T follicular helper cell (primary cell): Measurements from ENCODE around the gene BCKDHA.

Experiments used
- DNase-seq: peaks from one replicate; pipeline ENCODE4 v3.0.0-alpha.2; 2020; ENCODE audit warnings: low read depth
- total RNA-seq, 2 experiments: gene quantifications; one replicate each; lab custom pipeline; 2026; lab: John Stamatoyannopoulos, UW

Gene BCKDHA
- total RNA-seq: 0.48 to 1.4 reads per million in 2 experiments

DNA sequence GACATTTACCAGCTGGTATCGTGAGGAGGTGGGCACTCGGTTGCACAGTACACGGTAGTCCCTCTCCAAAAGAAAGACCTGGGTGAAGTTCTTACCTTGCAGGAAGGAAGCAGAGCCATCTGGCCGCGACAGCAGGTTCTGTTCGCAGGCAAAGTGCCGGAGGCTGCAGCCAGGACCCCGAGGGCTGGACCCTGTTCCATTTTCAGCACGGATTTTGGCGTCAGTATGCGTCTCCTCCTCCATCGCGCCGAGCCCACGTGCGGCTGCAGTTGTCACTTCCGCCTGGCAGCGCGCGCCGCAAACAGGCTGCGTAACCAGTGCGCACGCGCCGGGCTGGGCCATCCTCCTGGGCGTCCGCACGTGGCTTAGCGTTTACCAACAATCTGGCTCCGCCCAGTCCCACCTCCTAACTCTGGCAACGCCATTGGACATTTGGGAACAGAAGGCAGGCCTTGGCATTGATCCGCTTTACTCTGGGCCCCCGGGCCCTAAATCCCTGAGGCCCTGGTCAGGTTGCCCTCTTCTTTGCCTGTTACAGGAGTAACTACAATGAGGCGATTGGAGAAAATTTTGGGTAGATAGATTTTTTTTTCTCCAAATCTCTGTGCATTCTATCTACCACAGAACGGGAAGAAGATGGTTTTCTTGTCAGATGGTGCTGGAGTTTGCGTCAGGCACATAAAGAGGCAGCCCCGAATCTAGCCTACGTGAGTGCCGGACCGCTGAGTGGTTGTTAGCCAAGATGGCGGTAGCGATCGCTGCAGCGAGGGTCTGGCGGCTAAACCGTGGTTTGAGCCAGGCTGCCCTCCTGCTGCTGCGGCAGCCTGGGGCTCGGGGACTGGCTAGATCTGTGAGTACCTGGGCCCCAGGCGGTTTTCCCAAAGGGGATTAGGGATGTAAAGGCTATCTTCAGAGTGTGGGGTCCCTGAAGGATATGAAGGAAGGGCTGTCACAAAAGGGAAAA lies at the start of gene BCKDHA, which contains the start of gene EXOSC5:
TSS of gene BCKDHA (plus strand) at position 733 of the 964 bp plus-strand sequence. CDS start at position 743, 10 bp downstream.
TSS of gene EXOSC5 (minus strand) at position 274 of the 964 bp plus-strand sequence. CDS start at position 243, 31 bp downstream.
- peak; percentile 99 for DNase-seq

GRCh38 chr19:41350735-41351338 lies 46.8 kb upstream of the BCKDHA start:
- no peak for DNase-seq

GRCh38 chr19:41351339-41352245 lies 46.0 kb upstream of the BCKDHA start:
- peak; percentile 78 for DNase-seq

- DNase-seq: no peak
Measured at GRCh38 chr19:41352279-41352608, 45.4 kb upstream of the BCKDHA start.

DNA sequence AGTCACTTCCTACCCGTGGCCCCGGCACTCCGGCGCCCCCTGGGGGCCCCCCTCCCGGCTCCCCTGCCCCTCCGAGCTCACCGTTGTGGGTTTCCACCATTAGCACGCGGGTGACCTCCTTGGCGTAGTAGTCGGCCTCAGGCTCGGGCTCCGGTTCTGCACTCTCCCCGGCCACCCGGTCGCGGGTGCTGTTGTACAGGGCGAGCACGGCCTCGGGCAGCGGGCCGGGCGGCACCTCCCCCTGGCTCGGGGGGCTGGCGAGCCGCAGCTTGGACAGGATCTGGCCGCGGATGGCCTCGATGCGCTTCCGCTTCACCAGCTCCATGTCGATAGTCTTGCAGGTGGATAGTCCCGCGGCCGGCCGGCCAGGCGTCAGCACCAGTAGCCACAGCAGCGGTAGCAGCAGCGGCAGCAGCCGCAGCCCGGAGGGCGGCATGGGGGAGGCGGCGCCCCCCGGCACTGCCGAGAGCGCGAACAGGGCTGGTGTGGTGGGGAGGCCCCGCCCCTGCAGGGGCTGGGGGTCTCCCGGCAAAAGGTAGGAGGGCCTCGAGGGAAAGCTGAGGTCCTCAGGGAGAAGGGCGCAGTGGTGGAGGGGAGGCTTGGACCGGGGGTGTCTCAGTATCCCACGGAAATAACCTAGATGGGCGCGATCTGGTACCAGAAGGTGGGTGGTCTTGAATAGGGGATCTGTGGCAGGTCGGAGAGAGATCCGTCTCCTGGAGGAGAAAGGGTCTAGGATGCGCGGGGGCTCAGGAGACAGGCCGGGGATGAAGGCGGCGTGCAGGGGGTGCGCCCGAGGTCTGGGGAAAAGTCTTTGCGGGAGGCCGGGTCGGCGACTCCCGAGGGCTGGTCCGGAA lies 44.8 kb upstream of the BCKDHA start:
- DNase-seq: peak; percentile 65

DNA sequence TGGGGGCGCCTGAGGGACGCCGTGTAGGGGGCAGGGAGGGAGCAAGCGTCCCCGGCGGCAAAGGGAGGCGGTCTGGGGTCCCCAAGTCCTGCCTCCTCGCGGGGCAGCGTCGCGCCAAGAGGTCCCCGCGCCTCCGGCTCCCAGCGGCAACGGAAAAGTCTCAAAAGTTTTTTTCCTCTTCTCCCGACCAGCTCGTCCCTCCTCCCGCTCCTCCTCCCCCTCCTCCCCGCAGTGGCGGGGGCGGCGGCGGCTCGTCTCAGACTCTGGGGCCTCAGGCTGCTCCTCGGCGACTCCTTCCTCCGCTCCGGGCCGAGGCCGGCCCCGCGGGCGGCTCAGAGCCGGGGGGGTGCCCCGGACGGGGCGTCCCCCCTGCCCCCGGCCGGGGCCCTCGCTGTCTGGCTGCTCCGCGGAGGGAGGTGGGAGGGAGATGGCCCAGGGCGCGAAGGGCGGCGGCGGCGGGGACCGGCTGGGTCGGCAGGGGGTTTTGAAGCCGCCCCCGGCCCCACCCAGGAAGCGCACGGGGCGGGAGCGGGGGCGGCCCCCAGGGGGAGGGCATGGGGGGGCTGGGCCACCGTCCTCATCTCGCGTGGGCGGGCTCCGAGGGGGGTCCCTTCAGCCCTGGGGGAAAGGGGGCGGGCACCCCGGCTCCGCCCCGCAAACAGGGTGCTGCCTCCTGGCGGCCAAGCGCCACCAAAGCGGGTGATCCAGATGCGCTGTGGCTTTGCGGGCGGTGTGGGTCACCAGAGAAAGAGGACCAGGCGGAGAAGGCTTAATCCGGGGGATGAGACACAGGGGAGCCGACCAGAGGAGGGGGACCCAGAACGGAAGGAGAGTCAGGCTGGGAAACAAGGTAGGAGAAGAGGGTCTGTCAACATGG lies 43.9 kb upstream of the BCKDHA start, which contains the start of gene TGFB1:
TSS of gene TGFB1 (minus strand) at position 457 of the 877 bp plus-strand sequence. CDS start 878 bp downstream, outside the sequence.
- DNase-seq: peak; percentile 92

DNA sequence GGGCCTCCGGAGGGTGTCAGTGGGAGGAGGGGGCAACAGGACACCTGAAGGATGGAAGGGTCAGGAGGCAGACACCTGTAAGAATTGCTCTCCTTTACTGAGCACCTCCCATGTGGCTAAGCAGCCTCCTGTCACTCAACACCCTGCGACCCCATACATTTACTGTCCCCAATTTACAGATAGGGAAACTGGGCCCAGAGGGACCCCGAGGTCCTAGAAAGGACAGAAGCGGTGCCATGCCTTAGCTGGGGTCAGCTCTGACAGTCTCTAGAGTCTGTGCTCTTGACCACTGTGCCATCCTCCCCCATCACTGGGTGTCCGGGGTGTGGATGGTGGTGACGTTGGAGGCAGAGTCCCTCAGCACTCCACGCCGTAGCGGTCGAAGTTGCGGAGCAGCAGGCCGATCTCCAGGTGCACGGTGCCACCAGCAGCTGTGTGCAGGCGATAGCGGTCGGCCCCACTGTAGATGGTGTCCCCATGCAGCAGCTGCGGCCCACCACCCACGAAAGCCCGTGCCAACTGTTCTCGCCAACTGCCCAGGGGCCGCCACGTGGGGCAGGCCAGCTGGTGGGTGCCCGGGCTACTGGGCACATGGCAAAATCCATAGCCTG lies 43.2 kb upstream of the BCKDHA start:
- DNase-seq: no peak

DNA sequence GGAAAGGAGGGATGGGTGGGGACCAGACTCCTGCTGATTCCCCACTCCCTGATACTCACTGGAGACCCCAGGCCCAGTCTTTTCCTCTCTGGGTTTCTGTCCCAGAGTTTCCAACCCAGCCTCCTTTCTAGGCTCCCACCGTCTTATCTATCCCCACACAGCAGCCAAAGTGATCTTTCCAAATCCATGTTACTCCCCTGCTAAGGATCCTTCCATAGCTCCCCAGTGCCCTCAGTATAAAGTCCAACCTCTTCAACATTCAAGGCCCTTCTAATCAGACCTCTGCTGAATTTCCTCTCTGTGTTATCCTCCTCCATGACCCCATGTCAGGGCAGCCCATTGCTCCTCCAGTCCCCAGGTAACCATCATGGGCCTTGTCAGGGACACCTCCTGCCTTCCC lies 42.6 kb upstream of the BCKDHA start:
- no peak for DNase-seq

DNA sequence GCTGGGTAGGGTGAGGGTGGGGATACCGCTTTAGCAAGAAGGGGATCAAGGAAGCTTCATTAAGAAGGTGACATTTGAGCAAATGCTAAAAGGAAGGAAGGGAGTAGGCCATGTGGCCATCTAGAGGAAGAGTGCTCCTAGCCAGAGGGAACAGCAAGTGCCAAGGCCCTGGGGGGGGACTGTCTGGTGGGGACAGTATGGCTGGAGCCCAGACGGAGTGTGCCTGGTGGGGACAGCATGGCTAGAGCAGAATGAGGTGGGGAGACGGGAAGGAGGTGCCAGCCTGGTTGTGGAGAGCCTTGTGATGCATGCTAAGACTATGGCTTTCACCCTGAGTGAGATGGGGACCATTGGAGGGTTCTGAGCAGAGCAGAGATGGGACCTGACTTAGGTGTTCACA lies 41.8 kb upstream of the BCKDHA start:
- DNase-seq: no peak

GRCh38 chr19:41356984-41357739 lies 40.5 kb upstream of the BCKDHA start:
- DNase-seq: no peak

GRCh38 chr19:41357746-41358145 lies 39.9 kb upstream of the BCKDHA start:
- no peak for DNase-seq

DNA sequence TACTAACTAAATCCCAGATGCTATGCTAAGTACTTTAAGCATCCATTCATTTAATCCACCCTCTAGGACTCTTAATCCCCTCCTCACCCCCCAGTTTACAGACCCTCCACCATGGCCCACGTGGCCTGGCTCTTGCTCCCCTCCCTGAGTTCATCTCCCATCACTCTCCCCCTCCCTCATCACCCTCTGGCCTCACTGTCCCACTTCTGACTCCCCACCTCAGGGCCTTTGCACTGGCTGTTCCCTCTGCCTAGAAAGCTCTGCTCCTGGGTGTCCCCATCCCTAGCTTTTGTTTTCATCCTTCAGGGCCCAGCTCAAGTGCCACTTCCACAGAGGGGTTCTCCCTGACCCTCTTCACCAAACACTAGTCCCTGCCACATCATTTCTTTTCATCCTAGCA lies 37.9 kb upstream of the BCKDHA start:
- DNase-seq: no peak

- no peak for DNase-seq
Measured at GRCh38 chr19:41362143-41362847, 35.3 kb upstream of the BCKDHA start.

DNA sequence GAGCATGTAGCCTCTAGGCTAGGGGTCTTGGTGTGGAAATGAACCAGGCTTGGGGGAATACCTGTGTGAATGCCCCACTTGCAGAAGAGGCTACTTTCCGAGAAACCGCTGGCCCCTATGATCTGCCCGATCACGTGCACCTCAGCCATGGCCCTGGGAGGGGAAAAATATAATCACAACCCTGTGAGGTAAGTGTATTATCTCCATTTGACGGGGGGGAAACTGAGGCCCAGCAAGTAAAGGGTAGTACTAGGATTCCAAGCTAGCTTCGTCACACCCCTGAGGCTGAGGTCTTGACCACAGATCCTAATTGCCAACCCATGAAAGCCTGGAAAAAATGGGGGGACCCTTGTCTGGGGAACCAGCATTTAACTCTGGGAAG lies 34.3 kb upstream of the BCKDHA start:
- DNase-seq: no peak

GRCh38 chr19:41363753-41364523 lies 33.7 kb upstream of the BCKDHA start, which contains the start of gene B9D2:
Gene B9D2 (minus strand): TSS chr19:41364149. CDS start chr19:41363519, 630 bp downstream.
- peak; percentile 96 for DNase-seq

DNA sequence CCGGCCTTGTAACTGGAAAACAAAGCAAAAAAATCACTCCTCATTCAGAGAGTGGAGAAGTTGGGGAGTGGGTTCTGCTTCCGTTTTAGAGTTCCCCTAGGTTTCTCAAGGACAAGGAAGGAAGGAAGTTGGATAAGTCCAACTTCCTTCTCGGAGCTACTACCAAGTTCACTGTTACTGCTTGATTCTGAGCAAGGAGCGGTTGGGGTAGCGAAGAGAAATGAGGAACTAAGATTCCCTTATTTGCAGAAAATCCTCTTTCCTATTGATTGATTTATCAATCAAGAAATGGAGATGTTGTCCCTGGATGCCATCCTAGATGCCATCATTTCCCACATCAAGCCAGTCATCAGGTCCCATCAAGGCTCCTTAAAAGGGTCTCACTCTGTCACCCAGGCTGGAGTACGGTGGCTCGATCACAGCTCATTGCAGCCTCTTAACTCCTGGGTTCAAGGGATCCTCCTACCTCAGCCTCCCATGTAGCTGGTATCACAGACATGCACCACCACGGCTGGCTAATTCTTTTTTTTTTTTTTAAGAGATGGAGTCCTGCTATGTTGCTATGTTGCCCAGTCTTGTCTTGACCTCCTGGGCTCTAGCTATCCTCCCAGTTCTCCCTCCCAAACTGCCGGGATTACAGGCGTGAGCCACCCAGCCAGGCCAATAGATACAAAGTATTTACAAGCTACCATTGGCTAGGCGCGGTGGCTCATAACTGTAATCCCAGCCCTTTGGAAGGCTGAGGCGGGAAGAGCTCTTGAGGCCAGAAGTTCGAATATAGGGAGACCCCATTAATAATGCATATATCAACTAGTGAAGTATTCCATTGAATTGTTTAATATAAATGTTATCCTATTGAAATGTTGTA lies 32.9 kb upstream of the BCKDHA start:
- DNase-seq: no peak
